NT2/D1 (cell line): Measurements from ENCODE around the gene MBD2.

Source experiments
- DNase-seq: peaks from one replicate; pipeline ENCODE4 v3.0.0-alpha.2; 2011; ENCODE audit warnings: low read depth, low spot score
- H3K27me3 ChIP-seq: 2 replicates; pipeline ENCODE4 v1.6.0; 2011; ENCODE audit warnings: mild to moderate bottlenecking; ENCODE audit not compliant: insufficient read length, insufficient read depth
- H3K36me3 ChIP-seq: 2 replicates; pipeline ENCODE4 v1.6.1; 2011; ENCODE audit warnings: mild to moderate bottlenecking, low read length, mixed read lengths; ENCODE audit not compliant: insufficient read depth, insufficient read length
- H3K4me1 ChIP-seq: 2 replicates; pipeline ENCODE4 v1.5.1; 2011; ENCODE audit not compliant: insufficient read depth, insufficient read length
- H3K4me3 ChIP-seq: 2 replicates; pipeline ENCODE4 v1.5.1; 2011; ENCODE audit warnings: low read depth; ENCODE audit not compliant: insufficient read length
- H3K9ac ChIP-seq: 2 replicates; pipeline ENCODE4 v1.6.0; 2011; ENCODE audit warnings: low read depth; ENCODE audit not compliant: insufficient read length
- H3K9me3 ChIP-seq: 2 replicates; pipeline ENCODE4 v1.5.1; 2011; ENCODE audit warnings: mild to moderate bottlenecking, low read length; ENCODE audit not compliant: insufficient read depth
- SUZ12 ChIP-seq: IDR thresholded peaks from 2 replicates; pipeline ENCODE4 v1.6.1; 2011; ENCODE audit not compliant: insufficient read length, insufficient read depth; ENCODE audit errors: extremely low read depth
- YY1 ChIP-seq: IDR thresholded peaks from 2 replicates; pipeline ENCODE4 v1.6.1; 2011; ENCODE audit not compliant: insufficient read length, insufficient read depth
- ZNF274 ChIP-seq: IDR thresholded peaks from 2 replicates; pipeline ENCODE4 v1.6.1; 2011; ENCODE audit warnings: mild to moderate bottlenecking, low read depth, low read length

Gene MBD2

DNA sequence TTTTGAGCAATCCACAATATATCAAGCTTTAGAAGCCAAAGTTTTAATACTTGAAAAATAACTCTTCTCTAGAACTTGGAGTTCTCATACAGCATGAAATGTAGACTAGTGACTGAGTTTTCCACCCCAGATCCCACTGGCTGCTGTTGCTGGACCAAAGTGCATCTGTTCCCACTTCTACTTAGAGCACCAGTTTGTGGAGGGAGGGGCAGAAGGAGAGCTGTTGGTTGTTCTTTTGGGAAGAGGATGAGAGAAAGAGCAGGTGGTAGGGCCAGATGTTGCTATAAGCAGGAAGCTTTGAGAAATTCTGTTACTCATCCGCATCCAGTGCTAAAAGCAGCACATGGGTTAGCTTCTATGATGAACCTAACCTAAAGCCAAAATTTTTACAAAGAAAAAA, 59.0 kb downstream of the MBD2 start:
- Histone ChIP-seq H3K36me3 (no peaks in the 10 kb centered on the region), H3K4me1 (no peaks in the 10 kb centered on the region), H3K9ac (no peak overlapping the region), H3K9me3 (no peaks in the 10 kb centered on the region), H3K27me3 (no peaks in the 10 kb centered on the region), H3K4me3 (no peak overlapping the region)
- no peak for DNase-seq
- TF ChIP-seq SUZ12: no peak
- TF ChIP-seq ZNF274: no peak
- TF ChIP-seq YY1: no peak

GRCh38 chr18:54163453-54163852, 61.0 kb downstream of the MBD2 start:
- Histone ChIP-seq H3K4me1 (no peaks in the 10 kb centered on the region), H3K9me3 (no peaks in the 10 kb centered on the region), H3K27me3 (no peaks in the 10 kb centered on the region), H3K36me3 (no peaks in the 10 kb centered on the region), H3K4me3 (no peak overlapping the region), H3K9ac (no peak overlapping the region)
- DNase-seq: no peak
- TF ChIP-seq ZNF274: no peak
- TF ChIP-seq SUZ12: no peak
- no peak for TF ChIP-seq YY1

- no peaks in the 10 kb centered on the region for H3K36me3 ChIP-seq
- no peak for DNase-seq
- no peaks in the 10 kb centered on the region for H3K9me3 ChIP-seq
- H3K9ac ChIP-seq: no peak overlapping the region
- H3K4me1 ChIP-seq: no peaks in the 10 kb centered on the region
- H3K4me3 ChIP-seq: no peak overlapping the region
- no peak for TF ChIP-seq YY1
- no peak for TF ChIP-seq ZNF274
- no peak for TF ChIP-seq SUZ12
- H3K27me3 ChIP-seq: no peaks in the 10 kb centered on the region
Measured at GRCh38 chr18:54162431-54162830, 62.0 kb downstream of the MBD2 start.

DNA sequence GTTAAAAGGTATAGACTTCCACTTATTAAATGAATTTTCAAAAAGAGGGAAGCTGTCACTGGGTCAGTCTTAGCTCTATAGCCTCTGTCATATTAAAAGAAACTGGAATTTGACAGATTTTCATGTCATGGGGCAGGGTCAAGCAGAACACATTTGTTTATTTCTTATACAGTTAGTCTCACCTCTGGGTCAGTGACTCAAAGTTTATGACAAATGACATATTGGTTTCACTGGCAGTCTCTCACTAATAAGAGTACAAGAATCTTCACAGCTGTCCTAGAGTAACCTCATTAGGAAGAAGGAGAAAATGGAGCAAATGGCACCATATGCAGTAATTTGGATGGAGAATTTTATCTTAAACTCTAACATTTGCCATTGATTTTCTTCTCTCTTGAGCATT, 63.2 kb downstream of the MBD2 start:
- Histone ChIP-seq H3K9me3 (no peaks in the 10 kb centered on the region), H3K27me3 (no peaks in the 10 kb centered on the region), H3K9ac (no peak overlapping the region), H3K36me3 (peaks cover 2% of the 10 kb centered on the region), H3K4me3 (no peak overlapping the region), H3K4me1 (no peaks in the 10 kb centered on the region)
- TF ChIP-seq SUZ12 (no peak), YY1 (no peak), ZNF274 (no peak)
- no peak for DNase-seq

- H3K9ac ChIP-seq: no peak overlapping the region
- no peak overlapping the region for H3K4me3 ChIP-seq
- no peaks in the 10 kb centered on the region for H3K9me3 ChIP-seq
- no peak for DNase-seq
- H3K36me3 ChIP-seq: peaks cover 2% of the 10 kb centered on the region
- no peaks in the 10 kb centered on the region for H3K4me1 ChIP-seq
- H3K27me3 ChIP-seq: no peaks in the 10 kb centered on the region
- TF ChIP-seq YY1 (no peak), SUZ12 (no peak), ZNF274 (no peak)
Measured at GRCh38 chr18:54159906-54160305, 64.6 kb downstream of the MBD2 start.

DNA sequence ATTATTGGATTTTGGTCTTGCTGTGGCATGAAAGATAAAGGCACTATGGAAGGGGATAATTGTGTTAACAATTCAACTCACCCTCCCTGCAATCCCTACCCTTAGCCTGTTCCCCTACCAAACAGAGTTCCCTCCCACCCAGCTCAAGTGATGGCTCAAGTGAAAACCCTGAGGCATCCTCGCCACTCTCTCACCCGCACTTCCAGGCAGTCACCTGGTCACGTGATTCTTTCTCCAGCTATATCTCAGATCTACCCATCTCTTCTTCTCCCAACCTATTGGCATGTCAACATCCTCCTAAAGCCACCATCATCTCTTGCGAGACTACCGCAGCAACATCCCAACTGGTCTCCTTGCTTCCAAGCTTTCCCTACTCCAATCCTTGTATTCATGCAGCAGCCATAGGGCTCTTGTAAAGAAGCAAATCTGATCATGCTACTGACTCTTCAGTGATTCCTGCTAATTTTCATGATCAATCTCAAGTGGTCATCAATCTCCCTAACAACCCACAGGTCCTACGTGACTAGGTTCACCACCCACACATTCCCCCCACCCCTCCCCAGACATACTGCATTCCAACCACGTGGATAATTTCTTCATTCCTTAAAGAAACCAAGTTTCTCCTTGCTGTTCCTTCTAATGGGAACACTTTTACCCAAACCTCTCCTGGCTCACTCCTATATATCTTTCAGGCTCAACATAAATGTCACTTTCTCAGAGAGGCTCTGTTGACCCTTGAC, 66.7 kb downstream of the MBD2 start:
- TF ChIP-seq YY1 (no peak), SUZ12 (no peak)
- Histone ChIP-seq H3K9ac (no peak overlapping the region), H3K36me3 (peaks cover 2% of the 10 kb centered on the region)

DNA sequence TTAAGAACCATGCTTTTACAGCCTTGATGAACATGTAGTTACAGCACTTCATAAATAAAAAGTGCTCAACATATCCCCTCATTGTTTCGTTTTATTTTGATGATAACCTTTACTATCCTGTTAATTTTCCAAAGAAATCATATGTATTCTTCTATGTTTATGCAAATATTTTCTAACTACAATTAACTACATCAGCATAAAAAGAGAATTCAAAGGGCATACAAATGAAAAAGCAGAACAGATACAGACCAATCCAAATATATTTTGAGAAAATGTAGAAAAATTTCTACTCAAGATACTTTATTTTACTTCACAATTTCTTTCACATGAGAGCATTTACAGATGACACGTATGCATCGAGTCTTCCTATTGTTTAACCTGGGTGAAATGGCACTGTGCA, 69.1 kb downstream of the MBD2 start:
- Histone ChIP-seq H3K36me3 (peaks cover 2% of the 10 kb centered on the region), H3K27me3 (no peaks in the 10 kb centered on the region), H3K9me3 (no peaks in the 10 kb centered on the region), H3K9ac (no peak overlapping the region), H3K4me1 (no peaks in the 10 kb centered on the region), H3K4me3 (no peak overlapping the region)
- no peak for TF ChIP-seq SUZ12
- no peak for TF ChIP-seq ZNF274
- TF ChIP-seq YY1: no peak
- DNase-seq: no peak

More for the DNA sequence above, 66.7 kb downstream of the MBD2 start:
- Histone ChIP-seq H3K4me3 (no peak overlapping the region), H3K9me3 (no peaks in the 10 kb centered on the region), H3K4me1 (no peaks in the 10 kb centered on the region), H3K27me3 (no peaks in the 10 kb centered on the region)
- no peak for DNase-seq
